A549 (cell line): ENCODE measurements around the gene ZNF618. TPM values are rescaled to one million over a fixed set of nuclear protein-coding genes. Genes with fewer than 3 reads are reported as not detected.

Experiments
- ATAC-seq, 2 experiments: fragments of 200-7000 bp in 1 of 2; fragments of >200 bp in 1 of 2; cut with Nextera tagmentation in 1 of 2; cut with Tn5 transposase in 1 of 2; 3 replicates each; pipeline versions ENCODE4 v1.8.0 to v1.9.1; 2018 to 2020; ENCODE audit warnings: mild to moderate bottlenecking in 1 of 2, moderate library complexity in 1 of 2
- CTCF ChIA-PET: fragments of 300-600 bp; sonication (Branson Sonifier 250); formaldehyde crosslinking; extraction: SDS; loops from one replicate; lab custom pipeline; 2021; ENCODE audit warnings: antibody characterized with exemption, inconsistent platforms; lab: Yijun Ruan, JAX
- POLR2A ChIA-PET: fragments of 350-600 bp; formaldehyde crosslinking; extraction: SDS; loops from one replicate; lab custom pipeline; 2021; ENCODE audit warnings: antibody characterized with exemption, inconsistent platforms; lab: Yijun Ruan, JAX
- DNase-seq, 2 experiments: peaks; one replicate each; pipeline versions ENCODE4 v3.0.0 to v3.0.0-alpha.2; 2011 to 2016; ENCODE audit warnings: low read depth in 1 of 2, low spot score in 1 of 2
- FAIRE-seq: peaks from 2 replicates; lab custom pipeline; 2011; peaks lifted over from hg19 to GRCh38; lab: Jason Lieb, UNC
- H3K27ac ChIP-seq, 2 experiments: fragments of >200 bp; sonication (Bioruptor Twin); formaldehyde crosslinking; 3 replicates each; pipeline ENCODE4 v1.5.1; 2016 to 2017
- H3K4me1 ChIP-seq: fragments of >200 bp; sonication (Bioruptor Twin); formaldehyde crosslinking; 3 replicates; pipeline ENCODE4 v1.6.1; 2016
- H3K4me2 ChIP-seq: fragments of >200 bp; sonication (Bioruptor Twin); formaldehyde crosslinking; 3 replicates; pipeline ENCODE4 v1.6.1; 2016
- H3K4me3 ChIP-seq: fragments of >200 bp; sonication (Bioruptor Twin); formaldehyde crosslinking; 3 replicates; pipeline ENCODE4 v1.5.1; 2016
- H3K9me3 ChIP-seq: fragments of >200 bp; sonication (Bioruptor Twin); formaldehyde crosslinking; 3 replicates; pipeline ENCODE4 v1.6.1; 2016
- CBX2 ChIP-seq: fragments of 200-600 bp; sonication (generic); IDR thresholded peaks from 2 replicates; pipeline ENCODE4 v1.6.1; 2016; ENCODE audit warnings: low read depth, mild to moderate bottlenecking, borderline replicate concordance
- CBX8 ChIP-seq: fragments of 200-600 bp; sonication (generic); IDR thresholded peaks from 2 replicates; pipeline ENCODE4 v1.6.1; 2016
- CEBPB ChIP-seq, 2 experiments: fragments of >200 bp in 1 of 2; sonication (Bioruptor Twin) in 1 of 2; formaldehyde crosslinking in 1 of 2; IDR thresholded peaks; 2 replicates each; pipeline ENCODE4 v1.6.1; 2012 to 2016
- E2F6 ChIP-seq: IDR thresholded peaks from 2 replicates; pipeline ENCODE4 v1.6.1; 2012; ENCODE audit warnings: low read depth, borderline replicate concordance
- EP300 ChIP-seq, 2 experiments: fragments of >200 bp; sonication (Bioruptor Twin); formaldehyde crosslinking; IDR thresholded peaks; 2 replicates in 1 of 2; 3 replicates in 1 of 2; pipeline ENCODE4 v1.6.1; 2016 to 2017
- FOSB ChIP-seq: fragments of 250-450 bp; sonication (Bioruptor Pico); IDR thresholded peaks from 2 replicates; pipeline ENCODE4 v1.5.0; 2020; ENCODE audit warnings: mild to moderate bottlenecking, moderate library complexity
- FOXS1 ChIP-seq: fragments of 250-450 bp; sonication (Bioruptor Pico); IDR thresholded peaks from 2 replicates; pipeline ENCODE4 v1.5.0; 2020; ENCODE audit warnings: mild to moderate bottlenecking, moderate library complexity
- HDAC2 ChIP-seq: fragments of 200-600 bp; sonication (generic); IDR thresholded peaks from 2 replicates; pipeline ENCODE4 v1.6.1; 2016
- HES2 ChIP-seq: fragments of >200 bp; sonication (Bioruptor Twin); formaldehyde crosslinking; IDR thresholded peaks from 2 replicates; pipeline ENCODE4 v1.6.1; 2016
- JUN ChIP-seq, 2 experiments: fragments of >200 bp; sonication (Bioruptor Twin); formaldehyde crosslinking; IDR thresholded peaks; 2 replicates in 1 of 2; 3 replicates in 1 of 2; pipeline ENCODE4 v1.6.1; 2016 to 2017
- JUNB ChIP-seq: fragments of >200 bp; sonication (Bioruptor Twin); formaldehyde crosslinking; IDR thresholded peaks from 2 replicates; pipeline ENCODE4 v1.6.1; 2016
- KDM1A ChIP-seq: fragments of 200-600 bp; sonication (generic); IDR thresholded peaks from 2 replicates; pipeline ENCODE4 v1.6.1; 2016; ENCODE audit warnings: low read depth, mild to moderate bottlenecking
- MAZ ChIP-seq: fragments of 150-350 bp; IDR thresholded peaks from 2 replicates; pipeline ENCODE4 v1.6.1; 2014; ENCODE audit warnings: antibody characterized with exemption, low read depth, low read length, borderline replicate concordance
- NR3C1 ChIP-seq: fragments of >200 bp; sonication (Bioruptor Twin); formaldehyde crosslinking; IDR thresholded peaks from 3 replicates; pipeline ENCODE4 v1.6.1; 2017
- PHF8 ChIP-seq: fragments of 200-600 bp; sonication (generic); IDR thresholded peaks from 2 replicates; pipeline ENCODE4 v1.6.1; 2016; ENCODE audit warnings: low read depth, mild to moderate bottlenecking, antibody characterized with exemption, moderate library complexity, borderline replicate concordance
- POLR2A ChIP-seq: IDR thresholded peaks from 2 replicates; pipeline ENCODE4 v1.6.1; 2012; ENCODE audit warnings: mild to moderate bottlenecking, low read length
- POLR2AphosphoS2 ChIP-seq: conservative IDR thresholded peaks from 2 replicates; pipeline ENCODE4 v1.6.1; 2012; ENCODE audit warnings: low read length, improper control_type of control experiment, inconsistent platforms
- RCOR1 ChIP-seq: fragments of 150-350 bp; IDR thresholded peaks from 2 replicates; pipeline ENCODE4 v1.6.1; 2014; ENCODE audit warnings: antibody characterized with exemption, low read length, low read depth
- RFX5 ChIP-seq: fragments of 450-650 bp; IDR thresholded peaks from 2 replicates; pipeline ENCODE4 v1.7.1; 2014; ENCODE audit warnings: antibody characterized with exemption, mild to moderate bottlenecking, moderate library complexity
- SMC3 ChIP-seq: fragments of >200 bp; sonication (Bioruptor Twin); formaldehyde crosslinking; IDR thresholded peaks from 3 replicates; pipeline ENCODE4 v1.6.1; 2018; ENCODE audit warnings: inconsistent platforms
- SREBF2 ChIP-seq: fragments of 450-650 bp; IDR thresholded peaks from 2 replicates; pipeline ENCODE4 v1.6.1; 2014; ENCODE audit warnings: mild to moderate bottlenecking, moderate library complexity
- TFCP2L1 ChIP-seq: fragments of 250-450 bp; sonication (Bioruptor Pico); IDR thresholded peaks from 2 replicates; pipeline ENCODE4 v1.5.0; 2021; ENCODE audit warnings: mild to moderate bottlenecking
- USF2 ChIP-seq: fragments of 450-650 bp; IDR thresholded peaks from 2 replicates; pipeline ENCODE4 v1.6.1; 2014; ENCODE audit warnings: antibody characterized with exemption
- WGBS: methylation state at CpG from one replicate; pipeline ENCODE4 v1.1.6; 2017; ENCODE audit errors: missing lambda C conversion rate; 5-methylcytosine and 5-hydroxymethylcytosine counted together
- polyA plus RNA-seq, 4 experiments: library from polyadenylated mRNA; depleted of rRNA in 3 of 4; stranded (reverse); fragments of >200 nt; fragmentation: RNase III in 1 of 4; extraction: RNeasy Plus Mini Kit Qiagen cat#74134 plus additional on column Dnase treatment in 1 of 4; gene quantifications; 2 replicates in 3 of 4; 3 replicates in 1 of 4; pipeline ENCODE4 v1.2.3, GENCODE V29; 2011 to 2017

Gene ZNF618
- polyA plus RNA-seq, 2 of the 4 experiments (the other 2 are of a cell fraction): 9.0 to 10.0 TPM

GRCh38 chr9:113926211-113926610 lies 50.1 kb downstream of the ZNF618 start (continued):
- TF ChIP-seq E2F6: no peak
- no peak for TF ChIP-seq TFCP2L1 (CRISPR knock-in tag)
- TF ChIP-seq KDM1A: no peak
- TF ChIP-seq, all 56 proteins: peak for 0

GRCh38 chr9:113927277-113927676 lies 51.2 kb downstream of the ZNF618 start:
- ChIA-PET CTCF (interaction anchor here (1.2 to 1.3 kb wide), 2 partner anchors 25 to 82 kb away, joined by 3 read pairs; no protein-coding TSS in a partner anchor), POLR2A (no interaction called here)
- 66% methylated on average over 2 of the region's 2 CpGs for WGBS
- TF ChIP-seq USF2 (no peak), CBX2 (no peak), E2F6 (no peak), SMC3 (no peak), EP300 (IDR thresholded peaks at IDR 0.05) (no peak), FOSB (CRISPR knock-in tag) (no peak), JUN (IDR thresholded peaks at IDR 0.05) (no peak), POLR2A (no peak)
- no peak for ATAC-seq
- Histone ChIP-seq H3K9me3 (peaks cover 37% of the 10 kb centered on the region), H3K4me3 (no peak overlapping the region), H3K4me2 (no peak overlapping the region), H3K27ac (no peak overlapping the region), H3K4me1 (no peaks in the 10 kb centered on the region)
- FAIRE-seq: no peak
- no peak for DNase-seq

- ATAC-seq (no peak), DNase-seq (no peak), FAIRE-seq (no peak)
- H3K4me2 ChIP-seq: no peak overlapping the region
- H3K9me3 ChIP-seq: peaks cover 33% of the 10 kb centered on the region
- H3K27ac ChIP-seq: no peak overlapping the region
- no peak overlapping the region for H3K4me3 ChIP-seq
- ChIA-PET POLR2A (no interaction called here), CTCF (interaction anchor here (0.6 to 1.4 kb wide), 4 partner anchors 12 to 97 kb away, joined by 3 read pairs; no protein-coding TSS in a partner anchor)
- TF ChIP-seq HDAC2 (no peak), HES2 (no peak), RFX5 (no peak), POLR2AphosphoS2 (no peak), FOXS1 (CRISPR knock-in tag) (no peak), SREBF2 (no peak), RCOR1 (no peak), POLR2A (no peak), KDM1A (no peak), NR3C1 (no peak)
- WGBS: 88% methylated on average over 3 of the region's 3 CpGs
- no peaks in the 10 kb centered on the region for H3K4me1 ChIP-seq
Measured at GRCh38 chr9:113928269-113928668, 52.2 kb downstream of the ZNF618 start.

GRCh38 chr9:113929634-113930389 lies 53.7 kb downstream of the ZNF618 start:
- no peak overlapping the region for H3K4me3 ChIP-seq
- ChIA-PET CTCF (interaction anchor here (0.5 to 1.1 kb wide), 2 partner anchors 192 to 1254 kb away, joined by 3 read pairs; no protein-coding TSS in a partner anchor), POLR2A (no interaction called here)
- TF ChIP-seq MAZ: no peak
- no peak for TF ChIP-seq CBX8
- no peak for TF ChIP-seq POLR2AphosphoS2
- no peak for TF ChIP-seq JUNB
- no peak for TF ChIP-seq PHF8
- no peak for TF ChIP-seq CEBPB (IDR thresholded peaks at IDR 0.05)
- H3K4me2 ChIP-seq: no peak overlapping the region
- no peak overlapping the region for H3K27ac ChIP-seq
- WGBS: 86% methylated on average over 6 of the region's 6 CpGs
- no peak for FAIRE-seq
- peaks cover 33% of the 10 kb centered on the region for H3K9me3 ChIP-seq
- ATAC-seq: no peak
- H3K4me1 ChIP-seq: no peaks in the 10 kb centered on the region
- no peak for DNase-seq
